GM23338 (cell line): ENCODE measurements around the gene ALDH1L2. TPM values are rescaled to one million over a fixed set of nuclear protein-coding genes. Genes with fewer than 3 reads are reported as not detected.

Experiments
- ATAC-seq: fragments of 200-7000 bp; cut with Tn5 transposase; 3 replicates; pipeline ENCODE4 v1.9.1; 2020
- DNase-seq: peaks from one replicate; pipeline ENCODE4 v3.0.0-alpha.2; 2015; ENCODE audit warnings: low spot score
- H2AFZ ChIP-seq: fragments of 200-600 bp; sonication (generic); 2 replicates; pipeline ENCODE4 v1.8.0; 2016; ENCODE audit warnings: antibody characterized with exemption, mild to moderate bottlenecking, moderate library complexity
- H3F3A ChIP-seq: fragments of 200-600 bp; sonication (generic); replicated peaks from 2 replicates; pipeline ENCODE4 v1.8.0; 2017; ENCODE audit warnings: antibody characterized with exemption, mixed run types, low read depth
- H3K27ac ChIP-seq: fragments of 200-600 bp; sonication (generic); 2 replicates; pipeline ENCODE4 v1.6.1; 2016; ENCODE audit warnings: low read depth
- H3K27me3 ChIP-seq: fragments of 200-600 bp; sonication (generic); 2 replicates; pipeline ENCODE4 v1.8.0; 2016; ENCODE audit warnings: mild to moderate bottlenecking, mixed run types, moderate library complexity; ENCODE audit not compliant: insufficient read depth
- H3K36me3 ChIP-seq: fragments of 200-600 bp; sonication (generic); 2 replicates; pipeline ENCODE4 v1.8.0; 2016; ENCODE audit warnings: mild to moderate bottlenecking; ENCODE audit not compliant: insufficient read depth
- H3K4me1 ChIP-seq: fragments of 200-600 bp; sonication (generic); 2 replicates; pipeline ENCODE4 v1.8.0; 2016; ENCODE audit warnings: mild to moderate bottlenecking, moderate library complexity; ENCODE audit not compliant: insufficient read depth
- H3K4me2 ChIP-seq: fragments of 200-600 bp; sonication (generic); 2 replicates; pipeline ENCODE4 v1.7.1; 2017; ENCODE audit warnings: mixed run types
- H3K4me3 ChIP-seq: fragments of 200-600 bp; sonication (generic); 2 replicates; pipeline ENCODE4 v1.6.1; 2016; ENCODE audit warnings: mixed run types
- H3K79me2 ChIP-seq: fragments of 200-600 bp; sonication (generic); replicated peaks from 2 replicates; pipeline ENCODE4 v1.8.0; 2017; ENCODE audit warnings: mild to moderate bottlenecking; ENCODE audit not compliant: insufficient read depth
- H3K9me2 ChIP-seq: fragments of 200-600 bp; sonication (generic); 2 replicates; pipeline ENCODE4 v1.8.0; 2017; ENCODE audit not compliant: insufficient read depth
- H4K20me1 ChIP-seq: fragments of 200-600 bp; sonication (generic); replicated peaks from 2 replicates; pipeline ENCODE4 v1.8.0; 2017; ENCODE audit warnings: mild to moderate bottlenecking; ENCODE audit not compliant: insufficient read depth
- H3K27ac Mint-ChIP-seq: 2 replicates; pipeline ENCODE4 v1.8.0; 2020; ENCODE audit warnings: inconsistent platforms, mild to moderate bottlenecking, moderate library complexity, mixed read lengths
- H3K27me3 Mint-ChIP-seq: 3 replicates; pipeline ENCODE4 v1.8.0; 2022; ENCODE audit warnings: low read depth, mild to moderate bottlenecking, moderate library complexity, mixed read lengths, inconsistent platforms; ENCODE audit not compliant: insufficient read depth, poor library complexity
- H3K36me3 Mint-ChIP-seq: 3 replicates; pipeline ENCODE4 v1.8.0; 2021; ENCODE audit warnings: low read depth, mild to moderate bottlenecking, inconsistent platforms, moderate library complexity, mixed read lengths
- H3K4me1 Mint-ChIP-seq: 3 replicates; pipeline ENCODE4 v1.8.0; 2020; ENCODE audit warnings: mild to moderate bottlenecking, inconsistent platforms, mixed read lengths
- H3K4me3 Mint-ChIP-seq: 3 replicates; pipeline ENCODE4 v1.8.0; 2021; ENCODE audit warnings: moderate library complexity, mild to moderate bottlenecking, inconsistent platforms, mixed read lengths
- H3K9me3 Mint-ChIP-seq: 3 replicates; pipeline ENCODE4 v1.8.0; 2020; ENCODE audit warnings: moderate library complexity, mild to moderate bottlenecking, inconsistent platforms, mixed read lengths
- CREB1 ChIP-seq: fragments of 250-450 bp; sonication (Bioruptor Pico); IDR thresholded peaks from 2 replicates; pipeline ENCODE4 v1.5.0; 2020; ENCODE audit warnings: low read depth, mild to moderate bottlenecking, moderate library complexity
- CTCF ChIP-seq, 2 experiments: fragments of 200-600 bp in 1 of 2; sonication (generic) in 1 of 2; conservative IDR thresholded peaks; 2 replicates each; pipeline versions ENCODE4 v1.5.1 to v1.6.1; 2016 to 2017; ENCODE audit warnings: antibody characterized with exemption in 2 of 2, low read depth in 2 of 2, mild to moderate bottlenecking in 2 of 2, moderate library complexity in 1 of 2
- EZH2 ChIP-seq: fragments of 200-600 bp; sonication (generic); IDR thresholded peaks from one replicate; pipeline ENCODE4 v1.8.0; 2017; ENCODE audit warnings: antibody characterized with exemption, mild to moderate bottlenecking, low read depth; ENCODE audit not compliant: unreplicated experiment
- EZH2phosphoT487 ChIP-seq: fragments of 200-600 bp; sonication (generic); IDR thresholded peaks from one replicate; pipeline ENCODE4 v1.8.1; 2018; ENCODE audit warnings: antibody characterized with exemption; ENCODE audit not compliant: unreplicated experiment
- JUNB ChIP-seq: IDR thresholded peaks from one replicate; pipeline ENCODE4 v1.6.1; 2016; ENCODE audit warnings: antibody characterized with exemption; ENCODE audit not compliant: unreplicated experiment
- NANOG ChIP-seq: IDR thresholded peaks from 2 replicates; pipeline ENCODE4 v1.6.1; 2016; ENCODE audit warnings: antibody characterized with exemption, borderline replicate concordance
- POLR2AphosphoS5 ChIP-seq: IDR thresholded peaks from 2 replicates; pipeline ENCODE4 v1.6.1; 2016; ENCODE audit warnings: antibody characterized with exemption, low read depth
- STAT1 ChIP-seq: IDR thresholded peaks from one replicate; pipeline ENCODE4 v1.6.1; 2016; ENCODE audit warnings: antibody characterized with exemption; ENCODE audit not compliant: unreplicated experiment
- ZNF114 ChIP-seq: fragments of 250-450 bp; sonication (Bioruptor Pico); IDR thresholded peaks from 2 replicates; pipeline ENCODE4 v1.5.0; 2020; ENCODE audit warnings: mild to moderate bottlenecking, moderate library complexity
- ZNF331 ChIP-seq: fragments of 250-450 bp; sonication (Bioruptor Pico); IDR thresholded peaks from 2 replicates; pipeline ENCODE4 v1.5.0; 2020; ENCODE audit warnings: low read depth, mild to moderate bottlenecking, moderate library complexity
- ZNF462 ChIP-seq: fragments of 250-450 bp; sonication (Bioruptor Pico); IDR thresholded peaks from 2 replicates; pipeline ENCODE4 v1.5.0; 2020; ENCODE audit warnings: mild to moderate bottlenecking, moderate library complexity
- polyA plus RNA-seq: library from polyadenylated mRNA; unstranded; fragments of >200 nt; fragmentation: Nextera tagmentation; extraction: Ambion mirVana; gene quantifications from 2 replicates; pipeline ENCODE4 v1.2.1, GENCODE V29; 2016
- total RNA-seq: library from RNA; depleted of rRNA; stranded (reverse); fragments of >200 nt; shearing (Covaris generic); gene quantifications from 2 replicates; pipeline ENCODE4 v1.2.3, GENCODE V29; 2014
- TF ChIP-seq, protein P1 (sequence below): IDR thresholded peaks from 2 replicates; pipeline ENCODE4 v1.6.1; 2016; ENCODE audit warnings: antibody characterized with exemption
- TF ChIP-seq, protein P2 (sequence below): IDR thresholded peaks from one replicate; pipeline ENCODE4 v1.6.1; 2018; ENCODE audit warnings: antibody characterized with exemption; ENCODE audit not compliant: unreplicated experiment

The ALDH1L2 gene
- total and polyA plus RNA-seq, 2 experiments from 2014 or later: 5.8 to 9.1 TPM

DNA sequence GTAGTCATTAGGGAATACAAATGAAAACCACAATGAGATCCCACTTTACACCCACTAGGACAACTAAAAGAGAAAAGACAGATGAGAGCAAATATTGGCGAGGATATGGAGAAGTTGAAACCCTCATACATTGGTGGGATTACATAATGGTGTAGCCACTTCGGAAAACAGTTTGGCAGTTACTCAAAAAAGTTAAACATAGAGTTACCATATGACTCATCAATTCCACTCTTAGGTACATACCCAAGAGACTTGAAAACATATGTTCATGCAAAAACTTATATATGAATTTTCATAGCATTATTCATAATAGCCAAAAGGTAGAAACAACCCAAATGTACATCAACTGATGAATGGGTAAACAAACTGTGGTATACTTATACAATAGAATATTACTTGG lies 27.1 kb downstream of the ALDH1L2 start:
- DNase-seq (no peak), ATAC-seq (no peak)
- Histone ChIP-seq H4K20me1 (no peaks in the 10 kb centered on the region), H3K27ac (no peak overlapping the region), H3K4me3 (no peak overlapping the region), H3K27me3 (no peaks in the 10 kb centered on the region), H2AFZ (no peak overlapping the region), H3K36me3 (no peaks in the 10 kb centered on the region; the same call in none of the 2 replicates), H3K9me2 (no peaks in the 10 kb centered on the region), H3K4me1 (no peaks in the 10 kb centered on the region), H3K4me2 (no peak overlapping the region), H3K79me2 (no peaks in the 10 kb centered on the region), H3F3A (no peaks in the 10 kb centered on the region)
- H3K9me3 Mint-ChIP-seq: peaks cover 6% of the 10 kb centered on the region; the same call in 1 of the 3 replicates
- no peaks in the 10 kb centered on the region; the same call in 2 of the 3 replicates for H3K4me1 Mint-ChIP-seq
- TF ChIP-seq ZNF462 (CRISPR knock-in tag): no peak
- TF ChIP-seq ZNF331 (CRISPR knock-in tag): no peak
- TF ChIP-seq, protein P1, sequence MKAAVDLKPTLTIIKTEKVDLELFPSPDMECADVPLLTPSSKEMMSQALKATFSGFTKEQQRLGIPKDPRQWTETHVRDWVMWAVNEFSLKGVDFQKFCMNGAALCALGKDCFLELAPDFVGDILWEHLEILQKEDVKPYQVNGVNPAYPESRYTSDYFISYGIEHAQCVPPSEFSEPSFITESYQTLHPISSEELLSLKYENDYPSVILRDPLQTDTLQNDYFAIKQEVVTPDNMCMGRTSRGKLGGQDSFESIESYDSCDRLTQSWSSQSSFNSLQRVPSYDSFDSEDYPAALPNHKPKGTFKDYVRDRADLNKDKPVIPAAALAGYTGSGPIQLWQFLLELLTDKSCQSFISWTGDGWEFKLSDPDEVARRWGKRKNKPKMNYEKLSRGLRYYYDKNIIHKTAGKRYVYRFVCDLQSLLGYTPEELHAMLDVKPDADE: no peak
- TF ChIP-seq EZH2phosphoT487: no peak
- no peak for TF ChIP-seq STAT1
- TF ChIP-seq POLR2AphosphoS5: no peak
- TF ChIP-seq, protein P2, sequence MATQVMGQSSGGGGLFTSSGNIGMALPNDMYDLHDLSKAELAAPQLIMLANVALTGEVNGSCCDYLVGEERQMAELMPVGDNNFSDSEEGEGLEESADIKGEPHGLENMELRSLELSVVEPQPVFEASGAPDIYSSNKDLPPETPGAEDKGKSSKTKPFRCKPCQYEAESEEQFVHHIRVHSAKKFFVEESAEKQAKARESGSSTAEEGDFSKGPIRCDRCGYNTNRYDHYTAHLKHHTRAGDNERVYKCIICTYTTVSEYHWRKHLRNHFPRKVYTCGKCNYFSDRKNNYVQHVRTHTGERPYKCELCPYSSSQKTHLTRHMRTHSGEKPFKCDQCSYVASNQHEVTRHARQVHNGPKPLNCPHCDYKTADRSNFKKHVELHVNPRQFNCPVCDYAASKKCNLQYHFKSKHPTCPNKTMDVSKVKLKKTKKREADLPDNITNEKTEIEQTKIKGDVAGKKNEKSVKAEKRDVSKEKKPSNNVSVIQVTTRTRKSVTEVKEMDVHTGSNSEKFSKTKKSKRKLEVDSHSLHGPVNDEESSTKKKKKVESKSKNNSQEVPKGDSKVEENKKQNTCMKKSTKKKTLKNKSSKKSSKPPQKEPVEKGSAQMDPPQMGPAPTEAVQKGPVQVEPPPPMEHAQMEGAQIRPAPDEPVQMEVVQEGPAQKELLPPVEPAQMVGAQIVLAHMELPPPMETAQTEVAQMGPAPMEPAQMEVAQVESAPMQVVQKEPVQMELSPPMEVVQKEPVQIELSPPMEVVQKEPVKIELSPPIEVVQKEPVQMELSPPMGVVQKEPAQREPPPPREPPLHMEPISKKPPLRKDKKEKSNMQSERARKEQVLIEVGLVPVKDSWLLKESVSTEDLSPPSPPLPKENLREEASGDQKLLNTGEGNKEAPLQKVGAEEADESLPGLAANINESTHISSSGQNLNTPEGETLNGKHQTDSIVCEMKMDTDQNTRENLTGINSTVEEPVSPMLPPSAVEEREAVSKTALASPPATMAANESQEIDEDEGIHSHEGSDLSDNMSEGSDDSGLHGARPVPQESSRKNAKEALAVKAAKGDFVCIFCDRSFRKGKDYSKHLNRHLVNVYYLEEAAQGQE: no peak
- no peak for TF ChIP-seq EZH2
- TF ChIP-seq CREB1 (CRISPR knock-in tag): no peak
- no peak for TF ChIP-seq NANOG
- TF ChIP-seq ZNF114 (CRISPR knock-in tag): no peak
- no peak for TF ChIP-seq CTCF (conservative IDR thresholded peaks at IDR 0.05; ENCODE audit: low read depth in 2 of 2)
- no peak for TF ChIP-seq JUNB
- no peak overlapping the region for H3K4me3 Mint-ChIP-seq
- no peak overlapping the region for H3K27ac Mint-ChIP-seq
- H3K36me3 Mint-ChIP-seq: peaks cover 66% of the 10 kb centered on the region
- peaks cover 2% of the 10 kb centered on the region for H3K27me3 Mint-ChIP-seq
